GM21717 (cell line): Measurements from ENCODE around the gene BRSK2.

Source experiments
- ATAC-seq: cut with Tn5 transposase; IDR thresholded peaks from one replicate; pipeline ENCODE4 v1.9.1; 2021; ENCODE audit warnings: mild to moderate bottlenecking, moderate library complexity; ENCODE audit not compliant: unreplicated experiment

BRSK2 gene

DNA sequence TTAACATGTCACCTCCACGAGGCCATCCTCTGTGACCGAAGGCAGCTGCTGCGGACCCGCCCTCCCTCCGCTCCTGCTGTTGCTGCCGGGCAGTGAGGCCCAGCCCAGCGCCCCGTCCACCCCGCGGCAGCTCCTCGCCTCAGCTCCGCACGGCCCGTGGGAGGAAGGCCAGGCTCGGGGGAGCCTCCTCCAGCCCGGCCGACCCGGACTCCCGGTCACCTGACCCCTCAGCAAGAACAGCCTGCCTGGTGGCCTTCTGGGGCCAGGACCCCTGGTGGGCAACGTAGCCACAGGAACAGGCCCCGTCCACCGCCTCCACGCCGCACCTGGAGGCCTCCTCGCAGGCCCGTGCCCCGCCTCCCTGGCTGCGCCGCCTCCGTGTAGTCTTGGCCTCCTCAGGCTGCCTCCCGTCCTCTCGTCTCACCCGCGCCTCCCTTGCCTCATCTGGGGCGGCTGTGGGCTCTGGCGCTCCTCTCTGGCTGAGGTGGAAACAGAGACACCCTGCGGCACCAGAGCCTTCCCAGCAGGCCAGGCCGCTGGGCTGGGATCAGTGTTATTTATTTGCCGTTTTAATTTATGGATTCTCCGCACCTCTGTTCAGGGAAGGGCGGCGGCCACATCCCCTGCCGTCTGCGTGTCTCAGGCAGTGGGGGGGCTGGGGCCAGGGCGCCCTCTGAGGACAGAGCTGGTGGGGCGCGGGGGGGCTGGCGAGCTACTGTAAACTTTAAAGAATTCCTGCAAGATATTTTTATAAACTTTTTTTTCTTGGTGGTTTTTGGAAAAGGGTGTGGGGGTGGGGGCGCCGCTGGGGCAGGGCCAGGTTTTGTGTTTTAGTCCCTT is 71.5 kb downstream of the BRSK2 start:
- no peak for ATAC-seq

GRCh38 chr11:1461826-1462697 is 72.3 kb downstream of the BRSK2 start:
- no peak for ATAC-seq

- no peak for ATAC-seq
Measured at GRCh38 chr11:1462698-1462975, 72.9 kb downstream of the BRSK2 start.

DNA sequence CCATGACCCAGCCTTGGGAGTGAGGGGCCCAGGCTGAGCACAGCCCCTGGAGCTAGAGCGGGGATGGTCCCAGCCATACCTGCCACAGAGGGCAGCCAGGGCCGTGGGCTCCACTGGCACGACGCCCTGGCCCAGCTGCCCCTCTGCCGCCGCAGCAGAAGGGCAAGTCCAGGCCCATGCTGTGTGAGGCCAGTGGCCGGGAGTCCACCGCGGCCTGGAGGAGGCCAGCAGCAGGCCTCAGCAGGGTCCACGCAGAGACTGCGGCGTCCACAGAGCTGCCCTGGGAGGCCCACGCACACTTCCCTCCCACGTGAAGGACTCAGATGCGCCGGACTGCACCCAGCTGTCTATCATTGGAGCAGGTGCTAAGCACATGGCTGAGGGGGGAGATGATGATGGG is 73.3 kb downstream of the BRSK2 start:
- no peak for ATAC-seq

- ATAC-seq, result no peak
Measured at GRCh38 chr11:1466784-1467183, 77.0 kb downstream of the BRSK2 start.

GRCh38 chr11:1467270-1467669 is 77.5 kb downstream of the BRSK2 start:
- ATAC-seq, result no peak

GRCh38 chr11:1468002-1468401 is 78.3 kb downstream of the BRSK2 start:
- no peak for ATAC-seq

GRCh38 chr11:1468473-1469066 is 78.8 kb downstream of the BRSK2 start:
- no peak for ATAC-seq

GRCh38 chr11:1469287-1469910 is 79.7 kb downstream of the BRSK2 start:
- ATAC-seq, result no peak

DNA sequence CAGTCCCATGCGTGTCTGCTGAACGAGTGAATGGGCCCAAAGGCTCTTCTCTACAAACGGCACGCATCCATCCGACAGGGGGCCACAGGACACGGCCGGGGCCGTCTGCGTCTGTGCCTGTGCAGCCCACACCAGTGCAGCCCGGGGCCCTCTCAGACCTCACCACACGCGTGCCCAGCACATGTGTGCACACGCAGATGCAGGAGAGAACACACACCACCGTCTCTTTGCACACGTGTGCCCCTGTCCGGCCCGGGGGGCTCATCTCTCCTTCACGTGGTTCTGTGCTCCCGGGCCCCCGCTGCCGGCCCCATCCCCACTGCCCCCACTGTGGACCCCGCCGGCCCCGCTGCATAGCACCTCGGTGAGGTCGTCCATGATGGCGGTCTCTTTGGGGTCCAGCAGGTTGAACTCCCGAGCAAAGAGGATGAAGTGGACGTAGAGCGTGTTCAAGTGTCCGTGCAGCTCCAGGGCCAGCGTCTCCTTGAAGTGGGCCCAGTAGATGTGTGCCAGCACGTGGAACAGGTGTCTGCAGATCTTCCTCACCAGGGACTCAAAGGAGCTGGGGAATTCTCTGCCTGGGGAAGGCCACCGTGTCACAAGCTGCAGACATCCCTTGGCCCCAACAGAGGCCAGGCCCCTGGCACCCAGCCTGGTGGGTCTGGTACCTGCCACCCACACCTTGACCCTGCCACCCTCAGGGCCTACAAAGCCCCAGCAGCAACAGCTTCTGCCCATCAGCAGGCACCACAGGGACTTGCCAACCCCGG is 80.4 kb downstream of the BRSK2 start:
- no peak for ATAC-seq

DNA sequence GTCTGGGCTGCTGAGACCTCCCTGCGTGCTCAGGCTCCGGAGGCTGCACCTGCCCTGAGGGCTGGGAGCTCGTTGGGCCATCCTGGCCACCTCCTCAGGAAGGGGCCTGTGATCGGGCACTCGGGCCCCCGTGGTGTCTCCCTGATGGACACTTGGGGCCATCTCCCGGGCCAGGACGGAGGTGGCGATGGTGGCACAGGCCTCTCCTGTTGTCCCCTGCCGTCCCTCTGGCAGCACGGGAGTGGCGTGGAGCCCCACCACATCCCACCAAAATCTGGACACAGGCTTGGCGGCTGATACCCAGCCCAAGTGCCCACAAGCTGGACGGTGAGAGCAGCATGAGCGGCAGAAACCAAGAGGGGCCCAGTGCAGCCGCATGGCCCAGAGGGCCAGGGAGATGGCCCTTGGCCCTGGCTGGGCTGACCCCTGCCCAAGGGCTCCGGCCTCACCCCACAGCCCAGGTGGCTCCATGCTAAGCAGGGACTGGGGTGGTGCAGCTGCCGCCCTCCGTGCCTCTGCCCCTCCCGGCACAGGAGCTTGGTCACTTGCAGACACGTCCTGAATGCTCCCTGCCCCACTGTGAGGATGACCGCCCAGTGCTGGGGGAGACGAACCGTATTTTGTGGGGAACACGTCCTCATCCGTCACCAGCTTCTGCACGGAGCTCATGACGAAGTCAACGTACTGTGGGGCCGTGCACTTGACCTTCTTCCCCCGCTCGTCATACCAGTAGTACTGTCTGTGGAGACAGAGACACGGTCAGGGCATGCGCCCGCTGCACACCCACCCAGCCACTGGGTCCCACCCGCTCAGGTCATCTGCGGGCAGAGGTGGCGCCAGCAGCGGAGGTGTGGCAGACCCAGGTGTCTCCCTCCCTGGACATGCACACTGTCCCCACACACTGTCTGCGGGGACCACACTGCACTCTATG is 81.2 kb downstream of the BRSK2 start:
- no peak for ATAC-seq

- no peak for ATAC-seq
Measured at GRCh38 chr11:1471736-1472135, 82.0 kb downstream of the BRSK2 start.

GRCh38 chr11:1472180-1473005 is 82.7 kb downstream of the BRSK2 start:
- no peak for ATAC-seq

DNA sequence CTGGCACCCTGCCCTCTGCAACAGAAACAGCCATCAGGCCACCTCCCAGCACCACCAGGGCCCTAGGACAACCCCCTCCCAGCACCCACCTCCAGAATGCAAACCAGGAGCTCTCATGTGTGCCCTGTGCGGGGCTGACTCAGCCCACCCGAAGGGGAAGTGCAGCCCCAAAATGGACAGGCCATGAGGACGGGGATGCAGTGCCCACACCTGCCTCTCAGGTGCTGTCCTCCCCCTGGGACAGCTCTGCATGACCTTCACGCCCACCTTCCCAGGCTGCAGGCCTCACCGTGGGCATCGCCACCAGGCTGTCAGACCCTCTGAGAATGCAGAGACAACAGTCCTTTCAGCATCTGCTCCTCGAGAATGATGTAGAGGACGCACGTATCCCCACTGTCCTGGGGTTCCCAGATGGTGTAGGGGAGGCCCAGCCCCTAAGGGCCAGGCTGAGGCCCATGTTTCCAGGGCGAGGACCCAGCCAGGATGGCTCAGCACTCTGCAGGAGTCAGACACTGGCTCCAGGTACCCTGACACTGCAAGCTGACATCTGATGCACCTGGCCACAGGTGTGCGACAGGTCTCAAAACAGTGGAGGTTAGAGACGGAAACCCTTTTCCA is 83.4 kb downstream of the BRSK2 start:
- ATAC-seq, result no peak

DNA sequence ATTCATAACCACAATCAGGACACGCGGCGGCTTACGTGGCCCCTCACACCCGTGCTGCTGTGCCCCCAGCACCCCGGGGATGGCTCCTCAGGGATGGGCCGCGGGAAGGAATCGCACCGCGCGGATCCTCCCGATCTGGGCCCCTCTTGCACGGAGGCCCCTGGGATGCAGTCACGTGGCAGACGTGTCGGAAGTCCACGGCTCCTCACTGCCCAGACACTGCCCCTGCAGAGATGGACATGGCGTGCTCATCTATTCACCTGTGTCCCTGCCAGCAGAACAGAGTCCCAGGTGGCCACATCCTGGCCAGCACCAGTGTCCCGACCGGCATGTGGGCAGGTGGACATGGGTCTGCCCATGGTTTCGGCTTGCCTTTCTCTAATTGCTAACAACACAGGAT is 84.1 kb downstream of the BRSK2 start:
- ATAC-seq, result no peak

- ATAC-seq, result no peak
Measured at GRCh38 chr11:1475841-1476240, 86.1 kb downstream of the BRSK2 start.

GRCh38 chr11:1476940-1477736 is 87.4 kb downstream of the BRSK2 start:
- ATAC-seq, result no peak
